GM12878 (cell line): ENCODE results near the gene NTM. TPM values are rescaled to one million over a fixed set of nuclear protein-coding genes. Genes with fewer than 3 reads are reported as not detected.

Experiments
- ATAC-seq: fragments of 200-7000 bp; cut with Tn5 transposase; 3 replicates; pipeline ENCODE4 v1.9.1; 2020; ENCODE audit warnings: mild to moderate bottlenecking, moderate library complexity
- BruUV-seq: library from RNA; stranded (reverse); fragments of 400-500 nt; replicated peaks from 2 replicates; lab custom pipeline; 2021; lab: Mats Ljungman, UMichigan
- CTCF ChIA-PET: fragments of 300-600 bp; sonication (Branson Sonifier 250); formaldehyde crosslinking; extraction: SDS; loops from one replicate; lab custom pipeline; 2021; ENCODE audit warnings: inconsistent platforms; lab: Yijun Ruan, JAX
- POLR2A ChIA-PET: fragments of 350-600 bp; formaldehyde crosslinking; extraction: SDS; loops from one replicate; lab custom pipeline; 2021; ENCODE audit warnings: inconsistent platforms; lab: Charles Lee
- RAD21 ChIA-PET: fragments of 300-600 bp; sonication (Branson Sonifier 250); formaldehyde crosslinking; loops from one replicate; lab custom pipeline; 2023; ENCODE audit warnings: antibody characterized with exemption; ENCODE audit not compliant: unreplicated experiment; lab: Charles Lee
- SMC1A ChIA-PET: fragments of 300-600 bp; sonication (Branson Sonifier 250); formaldehyde crosslinking; loops from one replicate; lab custom pipeline; 2023; ENCODE audit not compliant: unreplicated experiment, uncharacterized antibody; lab: Charles Lee
- DNase-seq: peaks from one replicate; pipeline ENCODE4 v3.0.0-alpha.2; 2011; ENCODE audit warnings: low read depth, low spot score
- FAIRE-seq: peaks from 3 replicates; lab custom pipeline; 2011; peaks lifted over from hg19 to GRCh38; lab: Jason Lieb, UNC
- H2AFZ ChIP-seq: 2 replicates; pipeline ENCODE4 v1.6.0; 2011; ENCODE audit warnings: low read depth, low read length, control low read depth; ENCODE audit not compliant: control insufficient read depth
- H3K27ac ChIP-seq: 2 replicates; pipeline ENCODE4 v1.5.1; 2011; ENCODE audit warnings: control low read depth; ENCODE audit not compliant: control insufficient read depth, insufficient read depth
- H3K27me3 ChIP-seq, 2 experiments: replicated peaks in 1 of 2; 2 replicates each; pipeline versions ENCODE4 v1.6.0 to v1.6.1; 2011; ENCODE audit warnings: low read length in 1 of 2; ENCODE audit not compliant: control insufficient read depth in 2 of 2, insufficient read depth in 2 of 2
- H3K36me3 ChIP-seq, 2 experiments: 2 replicates each; pipeline ENCODE4 v1.5.1; 2011; ENCODE audit warnings: low read length in 1 of 2; ENCODE audit not compliant: control insufficient read depth in 2 of 2, insufficient read depth in 2 of 2
- H3K4me1 ChIP-seq: 2 replicates; pipeline ENCODE4 v1.6.1; 2011; ENCODE audit warnings: mild to moderate bottlenecking, low read length, moderate library complexity, mixed read lengths; ENCODE audit not compliant: control insufficient read depth, insufficient read depth
- H3K4me2 ChIP-seq: 2 replicates; pipeline ENCODE4 v1.6.0; 2011; ENCODE audit warnings: control low read depth; ENCODE audit not compliant: control insufficient read depth, insufficient read depth
- H3K4me3 ChIP-seq: fragments of 200-600 bp; sonication (generic); 2 replicates; pipeline ENCODE4 v1.5.1; 2016
- H3K79me2 ChIP-seq: 2 replicates; pipeline ENCODE4 v1.6.0; 2011; ENCODE audit warnings: low read length; ENCODE audit not compliant: control insufficient read depth, insufficient read depth
- H3K9ac ChIP-seq: 2 replicates; pipeline ENCODE4 v1.8.0; 2011; ENCODE audit warnings: low read length, control low read depth, mixed read lengths; ENCODE audit not compliant: control insufficient read depth, insufficient read depth
- H3K9me3 ChIP-seq: replicated peaks from 3 replicates; pipeline ENCODE4 v1.5.1; 2011; ENCODE audit warnings: mild to moderate bottlenecking, low read length; ENCODE audit not compliant: control insufficient read depth, insufficient read depth
- H4K20me1 ChIP-seq: 2 replicates; pipeline ENCODE4 v1.6.0; 2011; ENCODE audit not compliant: control insufficient read depth, insufficient read depth
- CHD2 ChIP-seq: IDR thresholded peaks from 2 replicates; pipeline ENCODE4 v1.6.1; 2011; ENCODE audit warnings: low read depth, low read length, improper control_type of control experiment, borderline replicate concordance
- CHD4 ChIP-seq: fragments of 200-600 bp; sonication (generic); IDR thresholded peaks from 2 replicates; pipeline ENCODE4 v1.6.1; 2016; ENCODE audit warnings: mild to moderate bottlenecking
- FOXK2 ChIP-seq: fragments of 450-650 bp; IDR thresholded peaks from 2 replicates; pipeline ENCODE4 v1.6.1; 2017; ENCODE audit warnings: mild to moderate bottlenecking, moderate library complexity
- IRF3 ChIP-seq: fragments of 450-650 bp; IDR thresholded peaks from 2 replicates; pipeline ENCODE4 v1.6.1; 2014; ENCODE audit warnings: mild to moderate bottlenecking
- JUND ChIP-seq: IDR thresholded peaks from 2 replicates; pipeline ENCODE4 v1.6.1; 2012; ENCODE audit warnings: low read depth, mild to moderate bottlenecking, low read length, improper control_type of control experiment, moderate library complexity
- PAX8 ChIP-seq: fragments of 450-650 bp; IDR thresholded peaks from 2 replicates; pipeline ENCODE4 v1.6.1; 2017; ENCODE audit warnings: mild to moderate bottlenecking, moderate library complexity
- PML ChIP-seq: IDR thresholded peaks from 2 replicates; pipeline ENCODE4 v1.6.1; 2012; ENCODE audit warnings: low read length, inconsistent platforms
- SUZ12 ChIP-seq: fragments of 200-600 bp; sonication (generic); IDR thresholded peaks from one replicate; pipeline ENCODE4 v1.6.1; 2018; ENCODE audit warnings: antibody characterized with exemption, mild to moderate bottlenecking; ENCODE audit not compliant: unreplicated experiment
- ZNF274 ChIP-seq: IDR thresholded peaks from one replicate; pipeline ENCODE4 v1.8.0; 2011; ENCODE audit not compliant: insufficient read length, insufficient read depth
- WGBS: methylation state at CpG from one replicate; pipeline ENCODE4 v1.1.6; 2016; ENCODE audit warnings: low lambda C conversion rate; ENCODE audit not compliant: insufficient replicate concordance, insufficient coverage; ENCODE audit errors: missing lambda C conversion rate; 5-methylcytosine and 5-hydroxymethylcytosine counted together
- in situ Hi-C: fragments of 300-500 bp; cut with MboI; formaldehyde crosslinking; loops from 9 replicates; pipeline ENCODE4 v1.14.3; 2018; ENCODE audit warnings: mixed read lengths
- intact Hi-C: fragments of 100-400 bp; cut with micrococcal nuclease; formaldehyde crosslinking; loops from one replicate; pipeline ENCODE4 v1.14.2; 2022; ENCODE audit not compliant: unreplicated experiment
- polyA plus RNA-seq, 11 experiments: library from polyadenylated mRNA; depleted of rRNA in 4 of 11; unstranded in 6 of 11; stranded (reverse) in 5 of 11; fragments of >200 nt; fragmentation: Nextera tagmentation in 4 of 11; fragmentation: Illumina TruSeq in 1 of 11; extraction: Ambion mirVana in 4 of 11; extraction: Trizol in 1 of 11; gene quantifications; 1 replicate in 1 of 11; 2 replicates in 10 of 11; pipeline versions ENCODE4 v1.2.1 to v1.2.3, GENCODE V29; 2011 to 2016; ENCODE audit warnings: inconsistent platforms in 2 of 11, missing spikeins in 2 of 11, low read depth in 1 of 11
- total RNA-seq, 4 experiments: library from RNA; depleted of rRNA in 3 of 4; stranded (reverse); fragments of >200 nt in 3 of 4; fragmentation: Illumina TruSeq in 1 of 4; extraction: Trizol in 1 of 4; gene quantifications; 2 replicates each; pipeline versions ENCODE4 v1.2.1 to v1.2.3, GENCODE V29; 2013 to 2021
- TF ChIP-seq, protein P1 (sequence below): IDR thresholded peaks from 2 replicates; pipeline ENCODE4 v1.6.1; 2012; ENCODE audit warnings: low read depth, low read length, improper control_type of control experiment
- TF ChIP-seq, protein P2 (sequence below): fragments of 450-650 bp; IDR thresholded peaks from 2 replicates; pipeline ENCODE4 v1.6.1; 2017; ENCODE audit warnings: mild to moderate bottlenecking, moderate library complexity

Gene NTM
- total and polyA plus RNA-seq, 10 of the 15 experiments (the other 5 are each of a cell fraction or from before 2014, with no cell fraction given): not detected

- 0% methylated on average over 1 of the region's 1 CpG for WGBS
- no peaks in the 10 kb centered on the region for H3K4me1 ChIP-seq
- no peaks in the 10 kb centered on the region for H3K9me3 ChIP-seq
- in situ Hi-C loops (no loop called here), intact Hi-C loops (no loop called here)
- no peak overlapping the region for H3K27ac ChIP-seq
- no peaks in the 10 kb centered on the region for H3K79me2 ChIP-seq
- no peaks in the 10 kb centered on the region for H3K36me3 ChIP-seq
- ATAC-seq (no peak), FAIRE-seq (no peak), DNase-seq (no peak)
- H4K20me1 ChIP-seq: no peaks in the 10 kb centered on the region
- RAD21 ChIA-PET: no interaction called here
- no peak overlapping the region for H3K4me2 ChIP-seq
- BruUV-seq: no TSS peak
- SMC1A ChIA-PET: no interaction called here
- no peaks in the 10 kb centered on the region; a peak in 2 of 4 replicates for H3K27me3 ChIP-seq
- POLR2A ChIA-PET: no interaction called here
- CTCF ChIA-PET: no interaction called here
- no peak overlapping the region for H3K9ac ChIP-seq
- no peak overlapping the region for H3K4me3 ChIP-seq
- TF ChIP-seq ZNF274: no peak
- H2AFZ ChIP-seq: no peak overlapping the region
These were observed 826.5 kb downstream of the NTM start for GRCh38 chr11:132196928-132197327.

- Histone ChIP-seq H3K27me3 (peaks cover 0 to 2% of the 10 kb centered on the region in 2 experiments; a peak in 3 of 4 replicates), H3K27ac (no peak overlapping the region), H3K4me1 (no peaks in the 10 kb centered on the region), H3K9me3 (no peaks in the 10 kb centered on the region), H3K36me3 (no peaks in the 10 kb centered on the region), H2AFZ (no peak overlapping the region), H3K79me2 (no peaks in the 10 kb centered on the region), H3K4me2 (no peak overlapping the region), H3K4me3 (no peak overlapping the region), H3K9ac (no peak overlapping the region), H4K20me1 (no peaks in the 10 kb centered on the region)
- ChIA-PET POLR2A (no interaction called here), RAD21 (no interaction called here), CTCF (no interaction called here), SMC1A (no interaction called here)
- no peak for DNase-seq
- TF ChIP-seq SUZ12 (no peak), FOXK2 (no peak), IRF3 (no peak), CHD4 (no peak), PAX8 (no peak), PML (no peak), CHD2 (no peak), JUND (no peak)
- TF ChIP-seq, protein P1, sequence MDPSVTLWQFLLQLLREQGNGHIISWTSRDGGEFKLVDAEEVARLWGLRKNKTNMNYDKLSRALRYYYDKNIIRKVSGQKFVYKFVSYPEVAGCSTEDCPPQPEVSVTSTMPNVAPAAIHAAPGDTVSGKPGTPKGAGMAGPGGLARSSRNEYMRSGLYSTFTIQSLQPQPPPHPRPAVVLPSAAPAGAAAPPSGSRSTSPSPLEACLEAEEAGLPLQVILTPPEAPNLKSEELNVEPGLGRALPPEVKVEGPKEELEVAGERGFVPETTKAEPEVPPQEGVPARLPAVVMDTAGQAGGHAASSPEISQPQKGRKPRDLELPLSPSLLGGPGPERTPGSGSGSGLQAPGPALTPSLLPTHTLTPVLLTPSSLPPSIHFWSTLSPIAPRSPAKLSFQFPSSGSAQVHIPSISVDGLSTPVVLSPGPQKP: no peak
- TF ChIP-seq, protein P2, sequence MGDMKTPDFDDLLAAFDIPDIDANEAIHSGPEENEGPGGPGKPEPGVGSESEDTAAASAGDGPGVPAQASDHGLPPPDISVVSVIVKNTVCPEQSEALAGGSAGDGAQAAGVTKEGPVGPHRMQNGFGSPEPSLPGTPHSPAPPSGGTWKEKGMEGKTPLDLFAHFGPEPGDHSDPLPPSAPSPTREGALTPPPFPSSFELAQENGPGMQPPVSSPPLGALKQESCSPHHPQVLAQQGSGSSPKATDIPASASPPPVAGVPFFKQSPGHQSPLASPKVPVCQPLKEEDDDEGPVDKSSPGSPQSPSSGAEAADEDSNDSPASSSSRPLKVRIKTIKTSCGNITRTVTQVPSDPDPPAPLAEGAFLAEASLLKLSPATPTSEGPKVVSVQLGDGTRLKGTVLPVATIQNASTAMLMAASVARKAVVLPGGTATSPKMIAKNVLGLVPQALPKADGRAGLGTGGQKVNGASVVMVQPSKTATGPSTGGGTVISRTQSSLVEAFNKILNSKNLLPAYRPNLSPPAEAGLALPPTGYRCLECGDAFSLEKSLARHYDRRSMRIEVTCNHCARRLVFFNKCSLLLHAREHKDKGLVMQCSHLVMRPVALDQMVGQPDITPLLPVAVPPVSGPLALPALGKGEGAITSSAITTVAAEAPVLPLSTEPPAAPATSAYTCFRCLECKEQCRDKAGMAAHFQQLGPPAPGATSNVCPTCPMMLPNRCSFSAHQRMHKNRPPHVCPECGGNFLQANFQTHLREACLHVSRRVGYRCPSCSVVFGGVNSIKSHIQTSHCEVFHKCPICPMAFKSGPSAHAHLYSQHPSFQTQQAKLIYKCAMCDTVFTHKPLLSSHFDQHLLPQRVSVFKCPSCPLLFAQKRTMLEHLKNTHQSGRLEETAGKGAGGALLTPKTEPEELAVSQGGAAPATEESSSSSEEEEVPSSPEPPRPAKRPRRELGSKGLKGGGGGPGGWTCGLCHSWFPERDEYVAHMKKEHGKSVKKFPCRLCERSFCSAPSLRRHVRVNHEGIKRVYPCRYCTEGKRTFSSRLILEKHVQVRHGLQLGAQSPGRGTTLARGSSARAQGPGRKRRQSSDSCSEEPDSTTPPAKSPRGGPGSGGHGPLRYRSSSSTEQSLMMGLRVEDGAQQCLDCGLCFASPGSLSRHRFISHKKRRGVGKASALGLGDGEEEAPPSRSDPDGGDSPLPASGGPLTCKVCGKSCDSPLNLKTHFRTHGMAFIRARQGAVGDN: no peak
- no peak for ATAC-seq
- no TSS peak for BruUV-seq
- 0% methylated on average over 6 of the region's 6 CpGs for WGBS
- no peak for FAIRE-seq
- in situ Hi-C loops (no loop called here), intact Hi-C loops (no loop called here)
These were observed 830.0 kb downstream of the NTM start for GRCh38 chr11:132200353-132200936.
